Esophagus squamous epithelium (tissue), 5 donors: ENCODE results near the gene OR2M5. TPM values are rescaled to one million over a fixed set of nuclear protein-coding genes. Genes with fewer than 3 reads are reported as not detected.

Source experiments
- DNase-seq: peaks from one replicate; lab custom pipeline; 2025; lab: John Stamatoyannopoulos, UW
- H3K27ac ChIP-seq, 4 donors: fragments of 200-600 bp; sonication (generic); one replicate each; pipeline ENCODE4 v1.5.1; 2016 to 2019; ENCODE audit warnings: mild to moderate bottlenecking in 1 of 4
- H3K27me3 ChIP-seq, 4 donors: fragments of 200-600 bp; sonication (generic); 1 replicate in 3 of 4; 2 replicates in 1 of 4; pipeline versions ENCODE4 v1.5.1 to v1.6.0; 2017 to 2021; ENCODE audit warnings: antibody characterized with exemption in 1 of 4
- H3K36me3 ChIP-seq, 3 donors: fragments of 200-600 bp; sonication (generic); one replicate each; pipeline ENCODE4 v1.5.1; 2016 to 2019
- H3K4me1 ChIP-seq, 3 donors: fragments of 200-600 bp; sonication (generic); one replicate each; pipeline ENCODE4 v1.5.1; 2017 to 2019
- H3K4me3 ChIP-seq, 4 donors: fragments of 200-600 bp; sonication (generic); 1 replicate in 3 of 4; 2 replicates in 1 of 4; pipeline ENCODE4 v1.5.1; 2016 to 2019; ENCODE audit warnings: mild to moderate bottlenecking in 2 of 4, moderate library complexity in 1 of 4
- H3K9me3 ChIP-seq, 3 donors: fragments of 200-600 bp; sonication (generic); one replicate each; pipeline ENCODE4 v1.5.1; 2016 to 2019
- POLR2A ChIP-seq, 4 donors: fragments of 450-650 bp; IDR thresholded peaks; one replicate each; pipeline ENCODE4 v1.6.1; 2017; ENCODE audit warnings: antibody characterized with exemption in 4 of 4, mild to moderate bottlenecking in 4 of 4, moderate library complexity in 3 of 4
- WGBS, 2 donors: methylation state at CpG; one replicate each; pipeline ENCODE4 v1.1.5; 2018; 5-methylcytosine and 5-hydroxymethylcytosine counted together
- intact Hi-C: fragments of 100-400 bp; cut with DNase I; formaldehyde crosslinking; loops from one replicate; pipeline ENCODE4 v1.15.0; 2022
- total RNA-seq, 4 donors: library from RNA; depleted of rRNA; stranded (reverse); fragments of >200 nt; gene quantifications; one replicate each; pipeline ENCODE4 v1.1.0, GENCODE V29; 2016
- TF ChIP-seq, protein P1 (sequence below), 6 experiments: fragments of 450-650 bp in 4 of 6; fragments of 200-600 bp in 2 of 6; sonication (generic) in 2 of 6; IDR thresholded peaks; one replicate each; pipeline ENCODE4 v1.5.1; 2016 to 2019; ENCODE audit warnings: antibody characterized with exemption in 6 of 6, mild to moderate bottlenecking in 4 of 6, moderate library complexity in 4 of 6
- donor health status: DM: yes; HTN: yes; CAD: no.

The OR2M5 gene, protein sequence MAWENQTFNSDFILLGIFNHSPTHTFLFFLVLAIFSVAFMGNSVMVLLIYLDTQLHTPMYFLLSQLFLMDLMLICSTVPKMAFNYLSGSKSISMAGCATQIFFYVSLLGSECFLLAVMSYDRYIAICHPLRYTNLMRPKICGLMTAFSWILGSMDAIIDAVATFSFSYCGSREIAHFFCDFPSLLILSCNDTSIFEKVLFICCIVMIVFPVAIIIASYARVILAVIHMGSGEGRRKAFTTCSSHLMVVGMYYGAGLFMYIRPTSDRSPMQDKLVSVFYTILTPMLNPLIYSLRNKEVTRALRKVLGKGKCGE
- total RNA-seq, result not detected

DNA sequence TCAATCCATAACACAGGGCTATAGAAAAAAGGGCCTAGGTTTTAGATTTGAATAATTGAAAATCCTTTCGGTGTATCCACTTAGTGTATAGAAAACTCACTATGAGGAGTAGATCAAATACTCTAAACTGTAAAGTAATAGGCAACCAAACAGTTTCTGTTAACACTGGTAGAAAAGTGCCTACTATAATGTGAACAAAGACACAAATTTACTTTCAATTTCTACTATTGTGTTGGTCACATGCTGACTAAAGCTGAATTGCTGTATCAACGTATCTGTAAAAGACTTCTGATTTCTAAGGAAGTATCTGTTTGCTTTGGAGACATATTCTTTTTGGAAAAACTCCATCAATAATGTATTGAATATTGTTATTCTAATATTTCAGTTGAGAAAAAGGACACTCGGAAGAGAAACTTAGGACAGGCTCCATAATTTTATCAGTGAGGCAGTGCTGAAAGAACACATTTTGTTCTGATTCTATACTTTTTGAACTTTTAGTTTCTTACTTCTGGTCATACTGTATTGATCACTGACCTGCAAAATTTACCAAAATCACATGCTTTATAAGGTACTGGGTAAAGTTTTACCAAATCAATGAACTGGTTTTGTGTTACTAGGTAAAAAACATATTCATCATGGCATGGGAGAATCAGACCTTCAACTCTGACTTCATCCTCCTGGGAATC is at the start of gene OR2M5:
TSS of gene OR2M5 (plus strand) at position 636 of the 686 bp plus-strand sequence. CDS start at position 636, 0 bp downstream.
- Histone ChIP-seq H3K27me3 (no peaks in the 10 kb centered on the region), H3K9me3 (no peaks in the 10 kb centered on the region), H3K36me3 (no peaks in the 10 kb centered on the region), H3K4me3 (no peak within 1 kb of the TSS), H3K4me1 (no peaks in the 10 kb centered on the region), H3K27ac (no peak within 1 kb of the TSS)
- DNase-seq, result no peak
- intact Hi-C loops, result no loop called here
- TF ChIP-seq, protein P1, sequence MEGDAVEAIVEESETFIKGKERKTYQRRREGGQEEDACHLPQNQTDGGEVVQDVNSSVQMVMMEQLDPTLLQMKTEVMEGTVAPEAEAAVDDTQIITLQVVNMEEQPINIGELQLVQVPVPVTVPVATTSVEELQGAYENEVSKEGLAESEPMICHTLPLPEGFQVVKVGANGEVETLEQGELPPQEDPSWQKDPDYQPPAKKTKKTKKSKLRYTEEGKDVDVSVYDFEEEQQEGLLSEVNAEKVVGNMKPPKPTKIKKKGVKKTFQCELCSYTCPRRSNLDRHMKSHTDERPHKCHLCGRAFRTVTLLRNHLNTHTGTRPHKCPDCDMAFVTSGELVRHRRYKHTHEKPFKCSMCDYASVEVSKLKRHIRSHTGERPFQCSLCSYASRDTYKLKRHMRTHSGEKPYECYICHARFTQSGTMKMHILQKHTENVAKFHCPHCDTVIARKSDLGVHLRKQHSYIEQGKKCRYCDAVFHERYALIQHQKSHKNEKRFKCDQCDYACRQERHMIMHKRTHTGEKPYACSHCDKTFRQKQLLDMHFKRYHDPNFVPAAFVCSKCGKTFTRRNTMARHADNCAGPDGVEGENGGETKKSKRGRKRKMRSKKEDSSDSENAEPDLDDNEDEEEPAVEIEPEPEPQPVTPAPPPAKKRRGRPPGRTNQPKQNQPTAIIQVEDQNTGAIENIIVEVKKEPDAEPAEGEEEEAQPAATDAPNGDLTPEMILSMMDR (IDR thresholded peaks at IDR 0.05), result no peak
- TF ChIP-seq POLR2A (IDR thresholded peaks at IDR 0.05), result no peak
- WGBS, 2 donors, result 70 to 71% methylated on average over 3 of the region's 3 CpGs

DNA sequence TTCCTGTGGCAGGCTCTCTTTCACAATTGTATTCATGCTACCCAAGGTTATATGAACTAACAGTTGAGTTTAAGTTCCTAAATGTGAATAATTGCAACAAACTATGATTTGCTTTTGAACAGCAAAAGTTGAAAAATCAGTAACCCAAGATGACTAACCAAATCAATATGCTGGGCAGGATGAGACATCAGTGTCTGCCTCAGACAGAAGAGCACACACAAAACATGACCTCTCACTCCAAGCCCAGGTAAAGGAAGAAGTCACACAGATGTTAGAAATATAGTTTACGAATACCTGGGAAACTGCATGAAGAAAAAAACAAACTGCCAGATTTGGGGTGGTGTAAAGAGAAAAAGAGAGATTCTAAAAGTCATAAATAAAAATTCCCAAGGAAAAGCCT is 46.4 kb upstream of the OR2M5 start:
- Histone ChIP-seq H3K9me3 (no peaks in the 10 kb centered on the region), H3K36me3 (no peaks in the 10 kb centered on the region), H3K4me3 (no peak overlapping the region), H3K4me1 (no peaks in the 10 kb centered on the region), H3K27ac (no peak overlapping the region), H3K27me3 (no peaks in the 10 kb centered on the region)
- no peak for DNase-seq
- intact Hi-C loops, result no loop called here
- WGBS, 2 donors, result 53 to 60% methylated on average over 1 of the region's 1 CpG
- TF ChIP-seq POLR2A (IDR thresholded peaks at IDR 0.05), result no peak
- TF ChIP-seq, protein P1 (IDR thresholded peaks at IDR 0.05), result no peak

DNA sequence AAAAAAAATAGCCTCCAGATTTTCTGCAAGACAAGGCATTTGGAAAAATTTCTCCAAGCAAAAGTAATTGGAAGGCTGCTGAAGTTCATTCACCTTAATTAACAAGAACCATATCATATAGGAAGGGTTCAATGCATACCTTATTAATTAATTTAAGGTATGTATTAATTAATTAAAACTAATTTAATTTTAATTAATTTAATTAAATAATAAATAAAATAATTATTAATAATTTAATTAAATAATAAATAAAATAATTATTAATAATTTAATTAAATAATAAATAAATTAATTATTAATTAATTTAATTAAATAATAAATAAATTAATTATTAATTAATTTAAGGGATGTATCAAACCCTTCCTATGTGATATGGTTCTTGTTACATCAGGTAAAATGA is 42.1 kb upstream of the OR2M5 start:
- Histone ChIP-seq H3K4me3 (no peak overlapping the region), H3K9me3 (no peaks in the 10 kb centered on the region), H3K36me3 (no peaks in the 10 kb centered on the region), H3K4me1 (no peaks in the 10 kb centered on the region), H3K27ac (no peak overlapping the region), H3K27me3 (no peaks in the 10 kb centered on the region)
- no peak for TF ChIP-seq POLR2A (IDR thresholded peaks at IDR 0.05)
- TF ChIP-seq, protein P1 (IDR thresholded peaks at IDR 0.05), result no peak
- DNase-seq, result no peak
- intact Hi-C loops, result no loop called here

DNA sequence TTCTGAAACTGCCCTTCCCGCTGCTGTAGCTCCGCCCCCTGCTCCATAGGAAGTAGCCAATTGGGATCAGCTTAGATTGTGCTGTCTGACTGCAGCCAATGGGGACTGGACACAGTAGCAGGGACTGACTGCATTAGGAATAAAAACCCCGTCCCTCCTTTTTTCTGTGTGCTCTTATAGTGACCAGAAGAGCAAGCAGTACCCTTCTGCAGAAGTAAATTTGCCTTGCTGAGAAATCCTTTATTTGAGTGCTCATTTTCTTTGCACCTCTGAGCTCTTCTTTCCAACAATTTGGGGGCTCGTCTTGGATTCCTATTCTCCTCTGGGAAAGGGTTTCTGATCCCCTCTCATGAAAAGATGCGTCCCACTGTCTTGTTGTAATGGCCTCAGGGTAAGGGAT is 33.8 kb upstream of the OR2M5 start:
- no peaks in the 10 kb centered on the region for H3K27me3 ChIP-seq
- intact Hi-C loops, result no loop called here
- WGBS, 2 donors, result 67 to 88% methylated on average over 4 to 5 of the region's 5 CpGs
- TF ChIP-seq POLR2A (IDR thresholded peaks at IDR 0.05), result no peak
- TF ChIP-seq, protein P1 (IDR thresholded peaks at IDR 0.05), result no peak
- H3K9me3 ChIP-seq, result peaks cover 0 to 21% (median 16%) of the 10 kb centered on the region in 3 donors
- no peaks in the 10 kb centered on the region for H3K36me3 ChIP-seq
- no peaks in the 10 kb centered on the region for H3K4me1 ChIP-seq
- H3K27ac ChIP-seq, result no peak overlapping the region
- no peak overlapping the region for H3K4me3 ChIP-seq
- DNase-seq, result no peak

DNA sequence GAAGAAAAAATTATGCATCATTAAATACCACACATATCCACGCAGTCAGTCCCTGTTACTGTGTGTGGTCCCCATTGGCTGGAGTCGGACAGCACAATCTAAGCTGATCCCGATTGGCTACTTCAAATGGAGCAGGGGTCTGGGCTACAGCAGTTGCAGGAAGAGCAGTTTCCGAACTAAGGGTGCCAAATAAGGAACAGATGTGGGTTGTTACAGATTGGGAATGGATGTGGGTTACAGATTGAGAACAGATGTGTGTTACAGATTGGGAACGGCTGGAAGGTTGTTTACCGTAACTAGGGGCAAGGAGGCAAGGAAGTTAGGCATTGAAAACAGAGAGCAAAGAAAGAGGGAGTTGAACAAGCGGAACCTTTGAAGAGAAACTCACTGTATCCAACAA is 30.1 kb upstream of the OR2M5 start:
- Histone ChIP-seq H3K4me1 (no peaks in the 10 kb centered on the region), H3K27me3 (no peaks in the 10 kb centered on the region), H3K36me3 (no peaks in the 10 kb centered on the region), H3K4me3 (no peak overlapping the region), H3K9me3 (peaks cover 0 to 21% (median 12%) of the 10 kb centered on the region in 3 donors), H3K27ac (no peak overlapping the region)
- WGBS, 2 donors, result 74 to 84% methylated on average over 7 of the region's 7 CpGs
- TF ChIP-seq POLR2A (IDR thresholded peaks at IDR 0.05), result no peak
- TF ChIP-seq, protein P1 (IDR thresholded peaks at IDR 0.05), result no peak
- intact Hi-C loops, result no loop called here
- DNase-seq, result no peak
